MM.1S (cell line): ENCODE measurements around the gene MAP3K1.

Experiments used
- EZH2 ChIP-seq: fragments of 300-600 bp; sonication (generic); optimal IDR thresholded peaks from 2 replicates; pipeline ENCODE3; 2017; ENCODE audit warnings: low read depth, mild to moderate bottlenecking, antibody characterized with exemption, low read length, mixed read lengths
- EZH2phosphoT487 ChIP-seq: fragments of 300-600 bp; sonication (generic); IDR thresholded peaks from 2 replicates; pipeline ENCODE4 v1.6.1; 2018; ENCODE audit warnings: antibody characterized with exemption, low read length
- TF ChIP-seq, protein P1 (sequence below): fragments of 300-600 bp; sonication (generic); IDR thresholded peaks from 2 replicates; pipeline ENCODE4 v1.5.1; 2016; ENCODE audit warnings: antibody characterized with exemption, low read length, mixed read lengths

DNA sequence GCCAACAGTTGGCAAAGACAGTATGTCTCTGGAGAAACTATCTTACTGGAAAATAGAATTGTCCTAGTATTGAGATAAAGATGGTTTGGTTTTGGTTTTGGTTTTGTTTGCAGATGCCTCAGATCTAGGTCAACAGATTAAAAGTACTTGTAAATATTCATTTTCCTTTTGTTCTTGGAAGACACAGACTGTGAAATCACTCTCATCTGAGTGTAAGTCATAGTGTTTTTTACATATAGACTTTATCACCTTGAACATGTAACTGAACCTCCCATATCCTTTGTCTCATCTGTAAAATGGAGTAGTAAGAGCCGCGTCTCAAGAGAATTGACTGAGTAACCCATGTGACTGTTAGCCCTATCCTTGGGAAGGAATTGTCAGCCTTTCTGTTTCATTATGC, 34.3 kb downstream of the MAP3K1 start:
- TF ChIP-seq, protein P1, sequence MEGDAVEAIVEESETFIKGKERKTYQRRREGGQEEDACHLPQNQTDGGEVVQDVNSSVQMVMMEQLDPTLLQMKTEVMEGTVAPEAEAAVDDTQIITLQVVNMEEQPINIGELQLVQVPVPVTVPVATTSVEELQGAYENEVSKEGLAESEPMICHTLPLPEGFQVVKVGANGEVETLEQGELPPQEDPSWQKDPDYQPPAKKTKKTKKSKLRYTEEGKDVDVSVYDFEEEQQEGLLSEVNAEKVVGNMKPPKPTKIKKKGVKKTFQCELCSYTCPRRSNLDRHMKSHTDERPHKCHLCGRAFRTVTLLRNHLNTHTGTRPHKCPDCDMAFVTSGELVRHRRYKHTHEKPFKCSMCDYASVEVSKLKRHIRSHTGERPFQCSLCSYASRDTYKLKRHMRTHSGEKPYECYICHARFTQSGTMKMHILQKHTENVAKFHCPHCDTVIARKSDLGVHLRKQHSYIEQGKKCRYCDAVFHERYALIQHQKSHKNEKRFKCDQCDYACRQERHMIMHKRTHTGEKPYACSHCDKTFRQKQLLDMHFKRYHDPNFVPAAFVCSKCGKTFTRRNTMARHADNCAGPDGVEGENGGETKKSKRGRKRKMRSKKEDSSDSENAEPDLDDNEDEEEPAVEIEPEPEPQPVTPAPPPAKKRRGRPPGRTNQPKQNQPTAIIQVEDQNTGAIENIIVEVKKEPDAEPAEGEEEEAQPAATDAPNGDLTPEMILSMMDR, result no peak
- no peak for TF ChIP-seq EZH2phosphoT487
- no peak for TF ChIP-seq EZH2
